HepG2 (cell line): ENCODE results near the gene NVL. TPM values are rescaled to one million over a fixed set of nuclear protein-coding genes. Genes with fewer than 3 reads are reported as not detected.

Experiments
- DDIT3 ChIP-seq: sonication (generic); formaldehyde crosslinking; IDR thresholded peaks from 2 replicates; pipeline ENCODE4 v1.4.0; 2020; ENCODE audit warnings: mild to moderate bottlenecking, missing genetic modification reagents
- GZF1 ChIP-seq: sonication (generic); formaldehyde crosslinking; IDR thresholded peaks from 2 replicates; pipeline ENCODE4 v1.5.1; 2020; ENCODE audit warnings: mild to moderate bottlenecking, missing genetic modification reagents
- ISX ChIP-seq: sonication (generic); formaldehyde crosslinking; conservative IDR thresholded peaks from 2 replicates; pipeline ENCODE4 v1.5.0; 2020; ENCODE audit warnings: missing genetic modification reagents
- JARID2 ChIP-seq: sonication (generic); formaldehyde crosslinking; IDR thresholded peaks from 2 replicates; pipeline ENCODE4 v1.8.1; 2023; ENCODE audit warnings: missing genetic modification reagents, inconsistent platforms; ENCODE audit not compliant: insufficient replicate concordance
- KAT8 ChIP-seq: IDR thresholded peaks from 2 replicates; pipeline ENCODE4 v1.6.1; 2016; ENCODE audit warnings: missing genetic modification reagents, missing compliant biosample characterization
- KDM4B ChIP-seq: sonication (generic); formaldehyde crosslinking; IDR thresholded peaks from 2 replicates; pipeline ENCODE4 v1.4.0; 2020; ENCODE audit warnings: missing genetic modification reagents
- KDM5B ChIP-seq: sonication (generic); formaldehyde crosslinking; IDR thresholded peaks from 2 replicates; pipeline ENCODE4 v1.4.0; 2020; ENCODE audit warnings: missing genetic modification reagents, mild to moderate bottlenecking, borderline replicate concordance
- MAFG ChIP-seq: sonication (generic); formaldehyde crosslinking; IDR thresholded peaks from 2 replicates; pipeline ENCODE4 v1.5.1; 2020; ENCODE audit warnings: mild to moderate bottlenecking, missing genetic modification reagents
- MAFK ChIP-seq, 2 experiments: IDR thresholded peaks in 1 of 2; conservative IDR thresholded peaks in 1 of 2; 2 replicates each; pipeline ENCODE4 v1.6.1; 2011; ENCODE audit warnings: improper control_type of control experiment in 2 of 2, low read length in 2 of 2
- MEIS1 ChIP-seq: sonication (generic); formaldehyde crosslinking; IDR thresholded peaks from 2 replicates; pipeline ENCODE4 v1.9.0; 2021; ENCODE audit warnings: mild to moderate bottlenecking, missing genetic modification reagents, moderate library complexity, borderline replicate concordance
- NBN ChIP-seq: fragments of 450-650 bp; conservative IDR thresholded peaks from 2 replicates; pipeline ENCODE4 v1.6.1; 2017
- NCOA1 ChIP-seq: sonication (generic); formaldehyde crosslinking; IDR thresholded peaks from 2 replicates; pipeline ENCODE4 v1.9.0; 2021; ENCODE audit warnings: missing genetic modification reagents
- NR2C2 ChIP-seq: sonication (generic); formaldehyde crosslinking; IDR thresholded peaks from 2 replicates; pipeline ENCODE4 v1.4.0; 2020; ENCODE audit warnings: missing genetic modification reagents, mild to moderate bottlenecking, moderate library complexity, borderline replicate concordance
- RFXAP ChIP-seq: sonication (generic); formaldehyde crosslinking; IDR thresholded peaks from 2 replicates; pipeline ENCODE4 v1.4.0; 2020; ENCODE audit warnings: missing genetic modification reagents, borderline replicate concordance
- RORA ChIP-seq: sonication (generic); formaldehyde crosslinking; IDR thresholded peaks from 2 replicates; pipeline ENCODE4 v1.5.0; 2020; ENCODE audit warnings: mild to moderate bottlenecking, missing genetic modification reagents, moderate library complexity
- RXRA ChIP-seq: sonication (generic); formaldehyde crosslinking; IDR thresholded peaks from 2 replicates; pipeline ENCODE4 v1.5.1; 2020; ENCODE audit warnings: missing genetic modification reagents
- TEAD2 ChIP-seq: sonication (generic); formaldehyde crosslinking; IDR thresholded peaks from 2 replicates; pipeline ENCODE4 v1.9.0; 2021; ENCODE audit warnings: missing genetic modification reagents
- TFDP1 ChIP-seq: IDR thresholded peaks from 2 replicates; pipeline ENCODE4 v1.6.1; 2016; ENCODE audit warnings: missing compliant biosample characterization, missing genetic modification reagents, borderline replicate concordance
- TGIF2 ChIP-seq: IDR thresholded peaks from 2 replicates; pipeline ENCODE4 v1.6.1; 2016; ENCODE audit warnings: control low read depth, missing compliant biosample characterization
- THAP11 ChIP-seq: IDR thresholded peaks from 2 replicates; pipeline ENCODE4 v1.6.1; 2016; ENCODE audit warnings: missing biosample characterization, missing genetic modification reagents
- ZFX ChIP-seq: sonication (generic); formaldehyde crosslinking; IDR thresholded peaks from 2 replicates; pipeline ENCODE4 v1.4.0; 2020; ENCODE audit warnings: mild to moderate bottlenecking, low read depth, missing genetic modification reagents, moderate library complexity
- ZMAT5 ChIP-seq: sonication (generic); formaldehyde crosslinking; IDR thresholded peaks from 2 replicates; pipeline ENCODE4 v1.5.0; 2020; ENCODE audit warnings: mild to moderate bottlenecking, low read depth, missing genetic modification reagents, borderline replicate concordance
- ZNF274 ChIP-seq: sonication (generic); formaldehyde crosslinking; IDR thresholded peaks from 2 replicates; pipeline ENCODE4 v1.5.1; 2020; ENCODE audit warnings: mild to moderate bottlenecking, missing genetic modification reagents
- ZNF343 ChIP-seq: sonication (generic); formaldehyde crosslinking; IDR thresholded peaks from 2 replicates; pipeline ENCODE4 v1.4.0; 2020; ENCODE audit warnings: mild to moderate bottlenecking, missing genetic modification reagents
- ZNF350 ChIP-seq: sonication (generic); formaldehyde crosslinking; IDR thresholded peaks from 2 replicates; pipeline ENCODE4 v1.4.0; 2020; ENCODE audit warnings: mild to moderate bottlenecking, low read depth, missing genetic modification reagents, borderline replicate concordance
- ZNF770 ChIP-seq: sonication (generic); formaldehyde crosslinking; IDR thresholded peaks from 2 replicates; pipeline ENCODE4 v1.5.0; 2020; ENCODE audit warnings: mild to moderate bottlenecking, missing genetic modification reagents
- ZNF788 ChIP-seq: sonication (generic); formaldehyde crosslinking; IDR thresholded peaks from 2 replicates; pipeline ENCODE4 v1.5.0; 2020; ENCODE audit warnings: mild to moderate bottlenecking, missing genetic modification reagents, borderline replicate concordance
- polyA plus RNA-seq, 8 experiments: library from polyadenylated mRNA; depleted of rRNA in 3 of 8; stranded (reverse) in 7 of 8; unstranded in 1 of 8; fragments of >200 nt; fragmentation: Illumina TruSeq in 4 of 8; extraction: Trizol in 4 of 8; gene quantifications; 2 replicates each; pipeline versions ENCODE4 v1.2.1 to v1.2.3, GENCODE V29; 2011 to 2016; ENCODE audit warnings: low read depth in 4 of 8, missing spikeins in 1 of 8, mixed read lengths in 1 of 8; ENCODE audit not compliant: insufficient read depth in 1 of 8
- total RNA-seq, 5 experiments: library from RNA; depleted of rRNA; stranded (reverse); fragments of >200 nt; fragmentation: Illumina TruSeq; extraction: Trizol; gene quantifications; 2 replicates each; pipeline ENCODE4 v1.2.3, GENCODE V29; 2016; ENCODE audit warnings: low read depth in 1 of 5

The NVL gene
- total and polyA plus RNA-seq, 2 of the 13 experiments (the other 11 are each of a cell fraction or from before 2014, with no cell fraction given) = 8.3 to 21.0 TPM

GRCh38 chr1:224356685-224357625 is 27.0 kb upstream of the NVL start, which contains the start of gene CNIH4 (continued):
- no peak; the same call in 1 of the 2 replicates for TF ChIP-seq GZF1 (CRISPR knock-in tag)
- TF ChIP-seq ZNF274 = peak; percentile 41; the same call in 1 of the 2 replicates
- TF ChIP-seq ZNF343 = no peak
- 0 out of 2 replicates have a peak, but pooled peaks have one; percentile 51 for TF ChIP-seq NCOA1 (CRISPR knock-in tag)
- TF ChIP-seq ZNF788 = peak; percentile 40; the same call in 1 of the 2 replicates
- no peak for TF ChIP-seq JARID2
- no peak for TF ChIP-seq ZNF770
- TF ChIP-seq RXRA (CRISPR knock-in tag) = no peak
- TF ChIP-seq ZFX (CRISPR knock-in tag) = peak; percentile 97
- no peak for TF ChIP-seq DDIT3 (CRISPR knock-in tag)
- TF ChIP-seq MAFG = no peak
- TF ChIP-seq RORA (CRISPR knock-in tag) = no peak
- TF ChIP-seq TFDP1 (CRISPR knock-in tag) = peak; percentile 52; the same call in 1 of the 2 replicates
- TF ChIP-seq NR2C2 (CRISPR knock-in tag) = peak; percentile 75
- no peak for TF ChIP-seq ZMAT5 (CRISPR knock-in tag)
- TF ChIP-seq NBN = no peak
- TF ChIP-seq TGIF2 (CRISPR knock-in tag) = peak; percentile 46; the same call in 1 of the 2 replicates
- no peak for TF ChIP-seq MAFK (conservative IDR thresholded peaks at IDR 0.05 in 1 of 2, IDR thresholded peaks at IDR 0.05 in 1 of 2; ENCODE audit: low read length in 2 of 2)
- TF ChIP-seq ISX = no peak
- TF ChIP-seq ZNF350 = no peak
- peak; percentile 35; the same call in 1 of the 2 replicates for TF ChIP-seq KDM5B (CRISPR knock-in tag)
- 0 out of 2 replicates have a peak, but pooled peaks have one; percentile 20 for TF ChIP-seq KDM4B
- peak; percentile 99 for TF ChIP-seq THAP11 (CRISPR knock-in tag)
- no peak for TF ChIP-seq TEAD2 (CRISPR knock-in tag)
- peak; percentile 44; the same call in 1 of the 2 replicates for TF ChIP-seq RFXAP
- TF ChIP-seq KAT8 (CRISPR knock-in tag) = peak; percentile 57
- 0 out of 2 replicates have a peak, but pooled peaks have one; percentile 42 for TF ChIP-seq MEIS1
